ENCODE data around the gene ANAPC4.

Gene ANAPC4

DNA sequence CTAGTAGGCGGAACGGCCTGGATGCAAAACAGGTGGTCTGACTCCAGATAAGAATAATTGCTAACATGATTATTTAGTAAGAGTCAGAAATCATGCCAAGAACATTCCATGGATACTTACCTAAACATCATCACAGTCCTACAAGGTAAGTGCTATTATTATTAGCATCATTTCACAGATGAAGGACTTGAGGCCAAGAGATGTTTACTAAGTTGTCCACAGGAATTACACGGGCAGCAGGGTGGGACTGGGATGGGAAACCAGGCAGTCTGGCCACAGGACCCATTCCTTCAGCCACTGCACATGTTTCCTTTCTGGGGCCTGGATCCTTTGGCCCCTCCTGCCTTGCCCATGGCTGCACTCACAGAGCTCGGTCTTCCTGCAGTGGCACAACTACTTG lies 48.3 kb downstream of the ANAPC4 start:
- TF ChIP-seq CTCF (IDR thresholded peaks at IDR 0.05) = no peak

DNA sequence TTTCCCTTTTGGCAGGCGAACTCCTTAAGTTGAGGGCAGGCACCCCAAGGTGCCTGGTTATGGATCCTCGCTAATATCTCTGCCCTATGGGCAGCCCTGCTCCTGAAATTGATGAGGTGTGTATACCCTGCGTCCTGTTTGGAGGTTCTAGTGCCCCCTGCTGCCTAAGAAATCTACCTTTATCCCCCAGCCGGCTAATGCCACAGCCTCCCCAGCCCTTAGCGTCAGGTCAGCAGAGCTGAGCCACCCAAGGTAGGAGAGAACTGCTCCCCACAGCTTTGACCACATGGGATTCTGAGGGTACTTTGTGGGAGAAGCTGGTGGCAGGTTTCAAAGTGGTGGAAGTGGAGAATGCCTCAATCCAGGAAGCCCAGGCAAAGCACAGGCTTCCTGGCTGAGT lies 50.8 kb downstream of the ANAPC4 start:
- no peak for TF ChIP-seq CTCF (IDR thresholded peaks at IDR 0.05)

DNA sequence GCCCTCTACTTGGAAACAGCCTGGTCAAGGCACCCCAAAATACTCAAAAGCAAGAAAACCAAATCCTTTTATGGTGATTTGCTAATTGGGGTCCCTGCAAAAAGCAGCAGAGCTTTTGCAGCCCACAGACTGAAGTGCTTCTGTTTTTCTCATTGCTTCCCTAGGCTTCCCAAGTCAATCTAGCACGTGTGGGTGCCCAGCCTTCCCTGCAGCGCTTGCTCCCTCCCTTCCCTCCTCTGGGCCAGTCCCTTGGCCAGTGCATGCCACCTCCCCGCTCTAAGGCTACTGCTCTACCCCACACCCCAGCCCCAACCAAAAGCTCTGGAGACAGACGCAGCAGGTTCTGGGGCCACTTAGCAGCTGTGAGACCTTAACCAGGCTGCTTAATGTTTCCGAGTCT lies 53.6 kb downstream of the ANAPC4 start:
- no peak for TF ChIP-seq CTCF (IDR thresholded peaks at IDR 0.05)

DNA sequence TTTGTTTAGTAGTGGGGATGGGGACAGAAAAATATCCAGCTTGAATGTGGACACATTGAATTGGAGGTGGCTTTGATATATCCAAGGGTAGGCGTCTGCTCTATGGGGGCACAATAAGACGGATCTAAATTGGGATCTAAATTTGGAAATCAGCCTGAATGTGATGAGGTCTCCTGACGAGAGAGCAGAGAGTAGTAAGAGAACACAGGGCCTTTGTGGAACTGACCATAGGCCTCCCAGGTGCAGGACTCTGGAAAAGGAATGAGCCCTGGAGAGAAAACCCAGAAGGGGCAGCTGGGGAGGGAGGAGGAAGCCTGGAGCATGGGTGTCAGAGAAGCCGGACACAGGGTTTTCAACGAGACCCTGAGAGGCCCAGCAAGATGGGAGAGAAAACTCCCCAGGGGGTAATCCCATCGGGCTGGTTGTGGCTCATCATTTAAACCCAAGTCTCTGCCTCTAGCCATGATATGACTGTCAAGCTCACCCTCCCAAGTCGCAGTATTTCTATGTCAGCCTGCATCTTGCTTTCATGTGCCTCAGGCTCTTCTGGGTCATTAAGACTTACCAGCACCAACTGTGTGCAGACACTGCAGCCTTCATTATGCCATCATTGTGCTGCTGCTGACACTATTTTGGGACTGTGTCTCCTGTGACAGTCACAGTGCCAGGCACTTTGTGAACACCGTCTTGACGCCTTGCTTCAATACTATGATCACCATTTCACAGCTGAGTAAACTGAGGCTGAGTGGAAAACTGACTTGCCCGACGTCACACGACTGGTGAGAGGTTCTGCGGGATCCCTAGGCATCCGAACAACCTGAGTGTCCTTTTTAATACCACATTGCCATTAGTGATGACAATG lies 57.1 kb downstream of the ANAPC4 start:
- no peak for TF ChIP-seq CTCF (IDR thresholded peaks at IDR 0.05)

- TF ChIP-seq CTCF (IDR thresholded peaks at IDR 0.05) = no peak
Measured at GRCh38 chr4:25437926-25438325, 60.9 kb downstream of the ANAPC4 start.

DNA sequence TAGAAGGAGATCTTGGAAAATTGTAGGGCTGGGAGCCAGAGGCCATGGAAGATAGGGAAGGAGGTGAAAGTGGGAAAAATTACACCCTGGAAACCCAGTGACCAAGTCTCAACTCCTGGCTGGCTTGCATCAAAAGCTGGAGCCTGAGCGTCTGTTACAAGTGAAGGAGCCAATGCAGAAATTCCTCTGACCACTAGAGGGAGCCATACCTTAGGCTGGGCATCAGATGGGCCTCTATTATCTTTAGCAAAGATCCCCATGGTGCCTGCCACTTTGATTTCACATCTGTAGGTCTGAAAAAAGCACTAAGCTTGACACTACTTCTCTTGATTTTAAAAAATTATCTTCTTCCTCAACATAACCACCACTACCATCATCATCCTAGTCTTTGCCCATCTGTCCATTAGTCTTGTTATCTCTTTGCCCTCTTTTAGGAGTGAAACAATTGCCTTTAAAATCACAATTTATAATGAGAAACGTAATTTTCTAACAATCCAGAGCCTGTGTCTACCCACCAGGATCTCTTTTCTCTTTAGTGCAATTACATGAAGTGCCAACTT lies 62.9 kb downstream of the ANAPC4 start:
- TF ChIP-seq CTCF (IDR thresholded peaks at IDR 0.05) = peak; percentile 94

GRCh38 chr4:25440478-25441030 lies 63.5 kb downstream of the ANAPC4 start:
- TF ChIP-seq CTCF (IDR thresholded peaks at IDR 0.05) = no peak

Measured in LNCAP (cell line).